Mucosa of rectum (tissue), 2 donors: ENCODE results near the gene ANKMY1.

Experiments
- H3K27ac ChIP-seq, 2 donors: one replicate each; pipeline ENCODE4 v1.7.0; 2013; ENCODE audit warnings: inconsistent platforms in 2 of 2, low read depth in 2 of 2, low read length in 2 of 2
- H3K27me3 ChIP-seq, 2 donors: one replicate each; pipeline ENCODE4 v1.7.0; 2013; ENCODE audit warnings: low read length in 2 of 2; ENCODE audit not compliant: control insufficient read depth in 2 of 2, insufficient read depth in 2 of 2
- H3K36me3 ChIP-seq, 2 donors: one replicate each; pipeline ENCODE4 v1.7.0; 2013; ENCODE audit warnings: low read length in 2 of 2; ENCODE audit not compliant: control insufficient read depth in 2 of 2, insufficient read depth in 2 of 2
- H3K4me1 ChIP-seq, 2 donors: one replicate each; pipeline ENCODE4 v1.7.0; 2013; ENCODE audit warnings: low read length in 2 of 2, mild to moderate bottlenecking in 1 of 2; ENCODE audit not compliant: control insufficient read depth in 2 of 2, insufficient read depth in 2 of 2
- H3K4me3 ChIP-seq, 2 donors: one replicate each; pipeline ENCODE4 v1.7.0; 2013; ENCODE audit warnings: low read length in 2 of 2
- H3K9ac ChIP-seq, 2 donors: one replicate each; pipeline ENCODE4 v1.7.0; 2013; ENCODE audit warnings: low read length in 2 of 2, low read depth in 1 of 2, mild to moderate bottlenecking in 1 of 2
- H3K9me3 ChIP-seq, 2 donors: one replicate each; pipeline ENCODE4 v1.7.0; 2013; ENCODE audit warnings: low read length in 2 of 2; ENCODE audit not compliant: control insufficient read depth in 2 of 2
- donor health status: healthy.
- donor health status: Normal muscosa, but diverticular disease.

ANKMY1 gene

DNA sequence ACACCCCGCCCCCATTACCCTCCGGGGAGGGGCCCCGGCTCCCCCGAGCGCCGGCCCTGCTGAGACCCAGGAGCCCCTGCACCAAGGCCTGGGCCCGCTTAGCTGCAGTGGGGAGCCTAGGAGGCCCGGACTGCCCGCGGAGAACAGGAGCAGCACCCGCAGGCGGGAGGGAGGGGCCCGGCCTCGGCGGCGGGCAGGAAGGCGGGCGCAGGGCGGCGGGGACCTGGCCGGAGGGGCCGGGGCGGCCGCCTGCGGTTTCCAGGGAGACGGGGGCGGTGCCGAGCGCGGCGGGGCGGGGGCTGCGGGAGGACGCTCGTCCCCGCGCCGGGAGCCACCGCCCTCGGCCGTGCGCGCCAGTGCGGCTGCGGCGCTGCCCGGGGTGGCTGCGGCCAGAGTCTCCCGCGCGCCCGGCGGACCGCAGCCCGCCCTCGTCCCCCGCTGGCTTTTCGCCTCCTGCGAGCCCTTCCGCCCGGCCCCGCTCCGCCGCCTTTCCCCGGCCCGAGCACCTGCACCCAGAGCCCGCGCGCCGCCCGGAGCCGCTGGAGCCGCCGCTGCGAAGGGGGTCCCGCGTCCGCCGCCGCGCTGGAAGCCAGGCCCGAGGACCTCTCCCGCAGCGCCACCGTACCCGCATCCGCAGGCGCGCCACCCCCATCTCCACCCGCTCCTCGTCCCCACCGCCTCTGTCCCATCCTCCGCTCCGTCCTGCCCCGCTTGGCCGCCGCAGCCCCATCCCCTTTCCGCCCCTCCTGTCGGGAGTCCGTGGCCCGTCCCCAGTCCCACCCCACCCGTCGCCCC, 105.1 kb downstream of the ANKMY1 start:
- Histone ChIP-seq H3K4me3 (peak overlapping the region; percentile 37 to 55), H3K27me3 (peaks cover 31 to 42% of the 10 kb centered on the region in 2 donors), H3K27ac (no peak overlapping the region), H3K9me3 (no peaks in the 10 kb centered on the region), H3K36me3 (no peaks in the 10 kb centered on the region), H3K4me1 (peaks cover 3 to 9% of the 10 kb centered on the region in 2 donors), H3K9ac (no peak overlapping the region)

DNA sequence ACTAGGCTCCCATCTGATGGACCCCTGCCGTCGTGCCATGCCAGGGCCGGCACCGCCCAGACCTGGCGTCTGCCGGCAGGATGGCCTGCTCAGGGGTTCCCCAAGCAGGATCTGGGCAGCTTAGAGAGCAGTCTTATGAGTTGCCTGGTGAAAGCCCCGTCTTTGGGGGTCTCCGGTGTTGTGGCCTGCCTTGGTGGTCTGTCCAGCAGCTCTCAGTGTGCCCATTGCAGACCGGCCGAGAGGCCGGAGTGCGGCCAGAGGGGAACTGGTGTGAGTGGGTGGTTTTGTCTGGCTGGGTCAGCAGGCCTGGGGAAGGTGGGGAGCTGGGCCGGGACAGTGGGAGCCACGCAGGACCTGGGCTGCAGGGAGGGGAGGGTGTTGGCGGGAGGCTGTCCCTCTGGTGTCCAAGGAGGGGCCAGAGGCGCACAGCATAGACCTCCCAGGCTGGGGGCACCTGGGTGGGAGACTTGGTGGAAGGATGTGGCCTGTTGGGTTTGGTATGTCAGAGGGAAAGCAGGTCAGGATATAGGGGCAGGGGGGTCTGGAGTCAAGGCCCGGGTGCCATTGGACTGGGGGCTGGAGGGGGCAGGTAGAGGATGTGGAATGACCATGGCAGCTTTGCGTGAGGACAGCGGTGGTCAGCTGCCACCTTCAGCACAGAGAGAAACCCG, 105.9 kb downstream of the ANKMY1 start:
- H3K9me3 ChIP-seq: no peaks in the 10 kb centered on the region
- H3K27ac ChIP-seq: no peak overlapping the region
- H3K36me3 ChIP-seq: no peaks in the 10 kb centered on the region
- H3K27me3 ChIP-seq: peaks cover 31 to 38% of the 10 kb centered on the region in 2 donors
- peaks cover 3 to 4% of the 10 kb centered on the region in 2 donors for H3K4me1 ChIP-seq
- no peak overlapping the region for H3K9ac ChIP-seq
- peak overlapping the region; percentile 37 to 55 for H3K4me3 ChIP-seq

DNA sequence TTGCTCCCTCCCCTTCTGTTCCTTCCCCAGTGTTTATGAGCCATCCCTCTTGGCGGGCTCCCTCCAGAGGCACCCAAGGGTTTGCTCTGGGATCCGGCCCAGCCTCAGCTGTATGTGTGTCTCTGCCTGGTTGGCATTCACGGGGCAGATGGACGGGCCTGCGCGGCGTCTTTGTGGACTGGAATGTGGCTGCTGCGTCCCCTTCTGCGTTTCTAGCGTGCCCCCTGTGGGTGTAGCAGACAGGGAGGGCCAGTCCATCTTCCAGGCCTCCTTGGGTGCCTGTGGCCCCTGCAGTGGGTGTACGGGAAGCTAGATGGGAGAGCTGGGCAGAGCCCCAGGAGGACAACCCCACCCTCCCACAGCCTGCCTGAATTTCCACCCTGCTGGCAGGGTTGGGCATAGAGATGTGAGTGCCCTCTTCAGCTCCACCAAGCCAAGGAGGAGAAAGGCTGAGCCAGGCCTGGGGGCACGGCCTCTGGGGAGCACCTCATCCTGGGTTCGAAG, 106.6 kb downstream of the ANKMY1 start:
- Histone ChIP-seq H3K27ac (no peak overlapping the region), H3K4me1 (peaks cover 0 to 3% of the 10 kb centered on the region in 2 donors), H3K27me3 (peaks cover 30 to 31% of the 10 kb centered on the region in 2 donors), H3K9ac (no peak overlapping the region), H3K4me3 (no peak overlapping the region), H3K36me3 (no peaks in the 10 kb centered on the region), H3K9me3 (no peaks in the 10 kb centered on the region)

DNA sequence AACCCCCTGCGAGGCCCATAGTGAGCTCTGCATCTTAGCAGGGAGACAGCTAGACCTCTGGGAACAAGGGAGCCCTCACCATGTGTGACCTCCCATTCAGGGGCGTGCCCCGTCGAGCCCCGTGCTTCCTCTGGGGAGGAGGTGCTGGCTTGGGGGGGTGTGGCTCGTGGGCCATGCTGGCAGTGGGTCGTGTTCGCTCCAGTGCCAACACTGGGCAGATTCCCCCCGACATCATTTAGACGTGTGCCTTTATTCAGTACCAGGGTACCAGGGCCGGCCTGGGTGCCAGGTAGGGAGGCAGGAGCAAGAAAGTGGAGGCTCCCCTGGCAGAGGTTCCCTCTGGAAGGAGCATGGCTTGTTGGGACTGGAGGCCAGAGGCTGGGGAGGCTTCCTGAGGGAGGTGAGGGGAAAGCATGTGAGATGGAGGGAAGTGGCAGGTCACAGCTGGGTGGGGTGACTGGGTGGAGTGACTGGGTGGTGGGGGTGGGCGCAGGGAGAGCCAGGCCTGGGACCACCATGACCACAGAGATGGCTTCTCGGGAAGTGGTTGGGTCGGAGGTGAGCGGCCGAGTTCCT, 107.2 kb downstream of the ANKMY1 start:
- no peak overlapping the region for H3K4me3 ChIP-seq
- H3K36me3 ChIP-seq: no peaks in the 10 kb centered on the region
- no peak overlapping the region for H3K9ac ChIP-seq
- peaks cover 0 to 3% of the 10 kb centered on the region in 2 donors for H3K4me1 ChIP-seq
- H3K27ac ChIP-seq: no peak overlapping the region
- peaks cover 30 to 31% of the 10 kb centered on the region in 2 donors for H3K27me3 ChIP-seq
- H3K9me3 ChIP-seq: no peaks in the 10 kb centered on the region

DNA sequence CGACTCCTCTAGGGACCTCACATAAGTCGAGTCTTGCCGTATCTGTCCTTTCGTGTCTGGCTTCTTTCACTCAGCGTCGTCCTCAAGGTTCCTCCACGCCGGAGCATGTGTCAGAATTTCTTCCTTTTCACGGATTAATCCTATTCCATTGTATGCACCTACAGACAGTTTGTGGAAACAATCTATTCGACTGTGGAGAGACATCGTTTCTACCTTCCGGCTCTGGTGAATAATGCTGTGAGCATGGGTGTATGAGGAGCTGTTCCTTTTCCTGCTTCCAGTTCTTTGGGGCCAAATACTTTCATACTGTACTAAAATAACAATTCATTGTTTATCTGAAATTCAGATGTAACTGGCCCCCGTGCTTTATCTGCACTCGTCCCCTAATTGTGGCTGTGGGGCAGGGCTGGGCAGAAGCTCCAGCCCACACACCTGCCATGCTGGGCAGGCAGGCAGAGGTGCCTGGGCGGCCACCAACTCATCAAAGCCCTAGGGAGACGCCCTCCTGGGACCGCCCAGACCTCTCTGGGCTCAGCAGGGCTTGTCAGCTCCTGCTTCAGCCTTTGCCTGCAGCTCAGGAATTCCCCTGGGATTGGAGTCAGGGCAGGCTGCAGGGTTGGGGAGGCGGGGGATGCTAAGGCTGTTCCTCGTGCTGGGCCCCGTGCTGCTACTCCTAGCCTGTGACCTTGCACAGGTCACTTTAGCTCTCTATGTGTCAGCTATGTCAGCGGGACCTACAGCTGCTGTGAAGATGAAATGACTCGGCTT, 107.8 kb downstream of the ANKMY1 start:
- Histone ChIP-seq H3K27ac (no peak overlapping the region), H3K9ac (no peak overlapping the region), H3K36me3 (no peaks in the 10 kb centered on the region), H3K27me3 (peaks cover 24 to 26% of the 10 kb centered on the region in 2 donors), H3K9me3 (no peaks in the 10 kb centered on the region), H3K4me1 (peaks cover 0 to 3% of the 10 kb centered on the region in 2 donors), H3K4me3 (no peak overlapping the region)

DNA sequence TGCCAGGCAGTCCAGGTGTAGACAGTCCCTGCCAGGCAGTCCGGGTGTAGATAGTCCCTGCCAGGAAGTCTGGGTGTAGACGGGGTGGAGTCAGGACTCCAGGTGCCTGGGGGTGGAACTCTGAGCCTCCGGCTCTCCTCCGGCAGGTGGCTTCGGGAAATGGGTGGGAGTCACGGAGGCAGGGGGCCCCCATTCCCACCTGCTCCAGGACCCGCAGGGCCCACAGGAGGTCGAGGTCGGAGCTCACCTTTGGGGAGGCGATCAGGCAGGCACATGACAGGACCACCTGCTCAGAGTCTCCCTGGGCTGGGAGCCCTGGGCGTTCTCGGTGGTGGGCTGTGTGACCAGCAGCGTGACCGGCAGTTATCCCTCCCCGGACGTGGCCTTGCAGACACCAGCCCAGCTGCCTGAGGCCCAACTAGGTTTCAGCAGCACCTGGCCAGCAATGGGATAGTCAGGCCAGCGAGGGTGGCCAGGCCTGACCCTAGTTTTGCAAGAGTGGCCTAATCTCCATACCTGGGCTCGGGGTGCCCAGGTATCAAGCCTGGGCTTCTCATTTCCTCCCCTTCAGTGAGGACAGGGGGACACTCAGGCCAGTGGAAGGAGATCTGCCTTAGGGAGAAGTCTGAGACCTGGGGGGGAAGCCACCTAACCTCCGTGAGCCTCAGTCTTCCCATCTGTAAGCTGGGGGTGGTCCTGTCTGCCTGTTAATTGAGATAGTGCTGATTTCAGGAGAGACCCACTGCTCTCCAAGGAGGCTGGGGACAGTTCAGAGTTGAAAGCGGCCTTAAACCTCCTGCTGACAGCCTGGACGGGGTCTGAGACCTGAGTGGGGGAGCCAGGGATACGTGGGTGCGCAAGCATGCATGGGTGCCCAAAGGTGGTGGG, 109.2 kb downstream of the ANKMY1 start:
- Histone ChIP-seq H3K36me3 (no peaks in the 10 kb centered on the region), H3K27me3 (peaks cover 16% of the 10 kb centered on the region in 2 donors), H3K27ac (no peak overlapping the region), H3K4me1 (no peaks in the 10 kb centered on the region), H3K9ac (no peak overlapping the region), H3K4me3 (no peak overlapping the region), H3K9me3 (no peaks in the 10 kb centered on the region)

DNA sequence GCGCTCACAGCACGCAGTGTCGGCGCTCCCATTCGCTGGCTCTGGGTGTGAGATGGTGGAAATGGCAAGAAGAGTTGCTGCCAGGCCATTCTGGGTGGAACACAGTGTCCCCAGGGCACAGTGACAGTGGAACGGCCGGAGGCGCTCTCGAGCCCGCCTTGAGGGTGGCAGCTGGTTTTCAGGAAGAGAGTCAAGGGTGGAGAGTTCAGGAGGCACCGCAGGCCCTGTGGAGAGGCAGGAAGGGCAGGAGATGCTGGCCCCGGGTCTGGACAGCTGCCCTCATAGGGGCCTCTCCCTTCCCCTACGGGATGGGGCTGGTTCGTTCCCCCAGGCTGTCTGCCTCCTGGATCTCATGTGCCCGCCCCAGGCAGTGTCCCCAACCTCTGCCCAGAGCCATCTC, 109.9 kb downstream of the ANKMY1 start:
- no peak overlapping the region for H3K27ac ChIP-seq
- H3K4me3 ChIP-seq: no peak overlapping the region
- H3K9ac ChIP-seq: no peak overlapping the region
- H3K36me3 ChIP-seq: no peaks in the 10 kb centered on the region
- H3K27me3 ChIP-seq: peaks cover 16% of the 10 kb centered on the region in 2 donors
- no peaks in the 10 kb centered on the region for H3K9me3 ChIP-seq
- H3K4me1 ChIP-seq: no peaks in the 10 kb centered on the region

DNA sequence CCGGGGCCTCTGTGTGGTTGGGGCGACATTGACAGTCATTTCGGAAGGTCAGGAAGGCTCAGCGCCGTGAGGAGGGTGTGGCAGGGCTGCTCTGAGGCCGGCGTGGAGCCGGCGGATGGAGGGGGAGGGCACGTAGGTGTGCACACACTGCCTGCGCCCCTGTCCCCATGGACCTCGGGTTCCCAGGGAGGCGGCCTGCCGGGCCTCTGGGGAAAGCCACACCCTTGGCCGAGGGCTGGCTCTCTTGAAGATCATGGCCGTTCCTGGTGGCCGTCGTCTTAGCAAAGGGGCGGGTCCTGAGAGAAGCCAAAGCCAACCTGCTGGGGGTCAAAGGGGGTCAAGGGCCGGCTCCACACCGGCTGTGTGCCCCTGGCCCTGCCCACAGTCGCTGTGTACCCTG, 110.5 kb downstream of the ANKMY1 start:
- peaks cover 15 to 16% of the 10 kb centered on the region in 2 donors for H3K27me3 ChIP-seq
- no peaks in the 10 kb centered on the region for H3K9me3 ChIP-seq
- H3K4me3 ChIP-seq: no peak overlapping the region
- H3K27ac ChIP-seq: no peak overlapping the region
- H3K4me1 ChIP-seq: no peaks in the 10 kb centered on the region
- H3K9ac ChIP-seq: no peak overlapping the region
- H3K36me3 ChIP-seq: no peaks in the 10 kb centered on the region

DNA sequence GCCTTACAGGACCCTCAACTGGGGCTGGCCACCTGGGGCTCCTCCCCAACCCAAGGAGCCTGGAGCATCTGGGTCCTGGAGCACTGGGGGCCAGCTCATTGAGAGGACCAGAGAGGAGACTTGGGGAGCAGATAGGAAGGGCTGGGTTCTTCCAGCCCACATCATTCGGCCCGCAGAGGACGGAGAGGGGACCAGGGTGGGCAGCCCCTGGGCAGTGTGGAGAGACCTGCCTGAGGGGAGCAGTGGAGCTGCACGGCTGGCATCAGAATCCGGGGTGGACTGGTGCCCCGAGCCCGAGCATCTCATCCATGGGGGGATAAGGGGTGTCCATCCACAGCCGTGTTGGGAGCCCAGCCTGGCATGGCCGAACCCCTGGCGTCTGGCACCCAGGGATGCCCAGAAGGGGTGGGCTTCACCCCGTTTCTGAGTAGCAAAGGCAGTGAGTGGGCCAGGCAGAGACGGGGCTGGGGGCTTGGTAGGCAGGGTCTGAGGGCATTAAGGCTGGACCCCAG, 111.1 kb downstream of the ANKMY1 start:
- no peaks in the 10 kb centered on the region for H3K36me3 ChIP-seq
- no peak overlapping the region for H3K9ac ChIP-seq
- no peak overlapping the region for H3K27ac ChIP-seq
- H3K9me3 ChIP-seq: no peaks in the 10 kb centered on the region
- H3K4me1 ChIP-seq: no peaks in the 10 kb centered on the region
- peaks cover 9 to 10% of the 10 kb centered on the region in 2 donors for H3K27me3 ChIP-seq
- no peak overlapping the region for H3K4me3 ChIP-seq
